ENCODE results near the gene SLC66A3. TPM values are rescaled to one million over a fixed set of nuclear protein-coding genes. Genes with fewer than 3 reads are reported as not detected.

SLC66A3 gene
- total RNA-seq, 1 donor from 2014 or later, result 6.0 TPM

DNA sequence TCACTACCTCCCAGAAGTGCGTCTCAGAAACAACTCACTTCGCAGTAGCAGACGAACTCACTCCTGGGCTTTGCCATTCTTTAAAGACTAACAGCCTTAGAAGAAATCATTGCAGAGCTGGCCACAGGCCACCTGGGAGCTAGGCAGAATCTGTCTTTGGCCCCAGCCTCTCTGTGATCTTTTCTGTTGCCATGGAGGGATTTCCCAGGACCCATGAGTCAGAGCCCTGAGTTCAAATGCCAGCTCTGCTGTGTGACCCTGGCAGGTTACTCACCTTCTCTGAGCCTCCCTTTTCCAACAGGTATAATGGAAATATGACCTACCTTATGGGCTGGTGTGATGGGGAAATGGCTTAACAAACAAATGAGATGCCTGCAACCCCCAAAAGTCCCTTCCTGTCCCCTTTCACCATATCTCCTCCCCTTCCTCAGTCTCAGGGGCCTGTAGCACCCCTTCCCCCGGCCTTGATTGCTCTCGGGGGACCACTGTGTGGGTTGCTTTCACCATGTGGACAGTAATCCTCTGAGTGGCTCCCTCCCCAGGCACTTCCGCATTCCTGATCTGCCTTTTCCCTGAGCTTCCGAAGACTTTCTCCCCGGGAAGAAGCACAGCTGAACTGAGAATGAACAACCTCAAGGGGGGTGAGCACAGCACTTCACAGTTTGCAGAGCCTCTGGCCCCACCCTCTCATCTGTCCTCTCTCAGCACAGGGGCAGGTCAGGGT is 34.0 kb upstream of the SLC66A3 start:
- TF ChIP-seq, protein P1, sequence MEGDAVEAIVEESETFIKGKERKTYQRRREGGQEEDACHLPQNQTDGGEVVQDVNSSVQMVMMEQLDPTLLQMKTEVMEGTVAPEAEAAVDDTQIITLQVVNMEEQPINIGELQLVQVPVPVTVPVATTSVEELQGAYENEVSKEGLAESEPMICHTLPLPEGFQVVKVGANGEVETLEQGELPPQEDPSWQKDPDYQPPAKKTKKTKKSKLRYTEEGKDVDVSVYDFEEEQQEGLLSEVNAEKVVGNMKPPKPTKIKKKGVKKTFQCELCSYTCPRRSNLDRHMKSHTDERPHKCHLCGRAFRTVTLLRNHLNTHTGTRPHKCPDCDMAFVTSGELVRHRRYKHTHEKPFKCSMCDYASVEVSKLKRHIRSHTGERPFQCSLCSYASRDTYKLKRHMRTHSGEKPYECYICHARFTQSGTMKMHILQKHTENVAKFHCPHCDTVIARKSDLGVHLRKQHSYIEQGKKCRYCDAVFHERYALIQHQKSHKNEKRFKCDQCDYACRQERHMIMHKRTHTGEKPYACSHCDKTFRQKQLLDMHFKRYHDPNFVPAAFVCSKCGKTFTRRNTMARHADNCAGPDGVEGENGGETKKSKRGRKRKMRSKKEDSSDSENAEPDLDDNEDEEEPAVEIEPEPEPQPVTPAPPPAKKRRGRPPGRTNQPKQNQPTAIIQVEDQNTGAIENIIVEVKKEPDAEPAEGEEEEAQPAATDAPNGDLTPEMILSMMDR (IDR thresholded peaks at IDR 0.05; ENCODE audit: unreplicated experiment), result no peak
- H3K27ac Mint-ChIP-seq, result peak overlapping the region; percentile 79
- no peak overlapping the region for H3K4me3 Mint-ChIP-seq
- H3K27me3 Mint-ChIP-seq (ENCODE audit: low read depth), result peaks cover 8% of the 10 kb centered on the region
- H3K9me3 Mint-ChIP-seq, result no peaks in the 10 kb centered on the region
- no peak for DNase-seq (ENCODE audit: low spot score in 2 of 2, unreplicated experiment in 2 of 2)
- H3K36me3 Mint-ChIP-seq, result no peaks in the 10 kb centered on the region
- H3K4me1 Mint-ChIP-seq, result peaks cover 15% of the 10 kb centered on the region

DNA sequence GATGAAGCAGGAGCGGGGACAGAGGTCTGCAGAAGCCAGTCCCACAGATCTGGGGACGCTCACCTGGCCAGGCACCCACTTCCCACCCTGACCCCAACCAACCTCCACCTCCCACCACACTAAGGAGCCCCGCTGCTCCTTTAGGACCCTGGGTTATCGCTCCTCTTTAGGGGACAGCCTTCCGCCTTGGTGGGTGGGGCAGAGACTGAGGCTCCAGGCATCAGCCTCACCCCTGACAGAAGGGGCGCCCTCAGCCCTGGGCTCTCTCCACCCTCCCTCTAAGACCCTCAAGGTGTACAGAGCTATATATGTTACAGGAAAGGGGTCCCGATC is 33.5 kb upstream of the SLC66A3 start:
- Mint-ChIP-seq H3K27me3 (ENCODE audit: low read depth) (peaks cover 12% of the 10 kb centered on the region), H3K9me3 (no peaks in the 10 kb centered on the region), H3K4me3 (no peak overlapping the region), H3K36me3 (no peaks in the 10 kb centered on the region), H3K27ac (no peak overlapping the region), H3K4me1 (peaks cover 15% of the 10 kb centered on the region)
- DNase-seq (ENCODE audit: low spot score in 2 of 2, unreplicated experiment in 2 of 2), result no peak
- TF ChIP-seq, protein P1 (IDR thresholded peaks at IDR 0.05; ENCODE audit: unreplicated experiment), result no peak

DNA sequence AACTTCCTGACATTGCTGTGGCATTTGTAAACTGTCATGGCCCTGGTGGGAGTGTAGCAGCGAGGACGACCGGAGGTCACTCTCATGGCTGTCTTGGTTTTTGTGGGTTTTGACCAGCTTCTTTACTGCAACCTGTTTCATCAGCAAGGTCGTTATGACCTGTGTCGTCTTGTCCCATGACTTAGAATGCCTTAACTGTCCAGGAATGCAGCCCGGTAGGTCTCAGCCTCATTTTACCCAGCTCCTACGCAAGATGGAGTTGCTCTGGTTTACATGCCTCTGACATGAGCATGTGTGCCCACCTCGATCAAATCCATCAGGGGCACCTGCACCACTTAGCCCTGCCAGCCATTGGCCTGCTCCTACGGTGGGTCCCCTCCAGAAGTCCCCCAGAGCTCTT is 32.9 kb upstream of the SLC66A3 start:
- Mint-ChIP-seq H3K27me3 (ENCODE audit: low read depth) (peaks cover 12% of the 10 kb centered on the region), H3K4me3 (no peak overlapping the region), H3K27ac (no peak overlapping the region), H3K4me1 (peaks cover 15% of the 10 kb centered on the region), H3K9me3 (no peaks in the 10 kb centered on the region), H3K36me3 (no peaks in the 10 kb centered on the region)
- TF ChIP-seq, protein P1 (IDR thresholded peaks at IDR 0.05; ENCODE audit: unreplicated experiment), result no peak
- DNase-seq (ENCODE audit: low spot score in 2 of 2, unreplicated experiment in 2 of 2), result no peak

DNA sequence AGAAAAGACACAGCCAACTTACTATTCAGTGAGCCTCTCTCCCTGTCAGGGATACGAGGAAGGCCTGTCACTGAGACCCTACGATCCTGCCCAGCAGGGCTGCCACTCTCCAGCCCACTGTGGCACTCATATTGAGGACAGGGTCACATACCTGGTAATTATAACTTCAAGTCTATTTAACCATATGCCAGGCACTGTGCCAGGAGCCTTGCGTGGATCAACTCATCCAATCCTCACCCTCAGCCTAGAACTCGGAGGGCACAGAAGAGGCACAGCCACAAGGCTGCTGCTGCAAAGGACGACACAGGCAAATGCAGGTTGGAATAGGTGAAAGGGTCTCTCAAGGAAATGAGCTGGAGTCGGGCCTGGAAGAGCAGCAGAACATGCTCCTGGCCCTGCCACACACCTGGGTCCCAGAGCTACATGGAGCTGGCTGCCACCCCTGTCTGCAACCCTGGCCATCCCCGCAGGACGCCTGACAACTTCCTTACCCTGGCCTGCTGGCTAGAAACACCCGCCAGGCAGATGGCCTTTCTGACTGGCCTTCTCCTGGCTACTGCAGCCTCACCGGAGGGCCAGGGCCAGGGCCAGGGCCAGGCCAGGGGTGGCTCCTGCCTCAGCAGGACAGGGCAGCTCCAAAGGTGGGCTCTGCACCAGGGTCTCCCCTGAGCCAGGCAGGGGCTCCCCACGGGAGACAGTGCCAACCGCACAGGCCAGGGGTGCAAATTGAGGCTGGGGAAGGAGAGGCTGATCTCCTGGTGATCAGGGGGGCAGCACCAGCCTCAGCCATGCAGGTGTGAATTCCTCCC is 32.1 kb upstream of the SLC66A3 start:
- Mint-ChIP-seq H3K27ac (no peak overlapping the region), H3K9me3 (no peaks in the 10 kb centered on the region), H3K36me3 (no peaks in the 10 kb centered on the region), H3K4me1 (peaks cover 15% of the 10 kb centered on the region), H3K4me3 (no peak overlapping the region), H3K27me3 (ENCODE audit: low read depth) (peaks cover 12% of the 10 kb centered on the region)
- TF ChIP-seq, protein P1 (IDR thresholded peaks at IDR 0.05; ENCODE audit: unreplicated experiment), result no peak
- DNase-seq (ENCODE audit: low spot score in 2 of 2, unreplicated experiment in 2 of 2), result no peak

DNA sequence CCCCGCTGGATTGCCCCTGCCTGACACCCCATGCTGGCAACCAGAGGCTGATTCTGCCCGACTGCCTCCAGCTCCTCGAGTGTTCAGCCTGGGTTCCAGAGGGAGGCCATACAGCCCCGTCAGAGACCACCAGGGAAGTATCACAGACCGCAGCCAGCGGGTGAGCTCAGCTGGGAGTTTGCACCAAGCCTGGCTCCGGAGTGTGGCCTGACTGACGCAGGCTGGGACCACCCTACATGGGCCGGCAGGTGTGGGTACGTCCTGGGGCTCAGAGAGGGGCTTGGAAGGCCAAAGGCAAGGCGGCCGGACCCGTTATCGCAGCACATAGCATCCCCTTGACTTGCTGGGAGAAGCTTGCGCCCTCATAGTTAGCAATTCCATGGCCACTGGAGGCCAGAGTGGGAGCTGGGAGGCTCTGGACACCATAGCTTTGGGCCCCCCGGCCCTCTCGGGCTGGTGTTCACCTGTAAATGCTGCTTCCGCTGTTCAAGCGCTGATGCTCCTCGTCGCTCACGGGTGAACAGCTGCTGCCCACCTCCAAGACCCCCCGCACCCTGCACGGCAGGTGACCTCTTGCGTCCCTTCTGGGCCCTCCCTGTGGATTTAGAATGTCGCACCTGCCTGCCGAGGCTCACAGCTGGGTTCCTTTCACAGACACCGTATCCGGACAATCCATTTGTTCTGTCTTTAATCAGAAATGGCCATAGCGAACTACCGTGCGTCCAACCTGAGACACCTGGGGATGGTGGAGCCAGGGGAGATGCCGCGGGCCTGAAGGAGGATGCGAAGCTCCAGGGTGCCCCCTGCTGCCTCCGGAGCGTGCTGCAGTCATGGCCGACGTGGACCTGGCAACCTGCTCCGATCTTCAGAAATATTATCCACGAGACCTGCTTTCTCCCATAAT is 31.2 kb upstream of the SLC66A3 start:
- peaks cover 15% of the 10 kb centered on the region for H3K4me1 Mint-ChIP-seq
- DNase-seq (ENCODE audit: low spot score in 2 of 2, unreplicated experiment in 2 of 2), result peak; percentile 60 to 85
- no peaks in the 10 kb centered on the region for H3K36me3 Mint-ChIP-seq

More for the DNA sequence above, 31.2 kb upstream of the SLC66A3 start:
- Mint-ChIP-seq H3K27ac (no peak overlapping the region), H3K27me3 (ENCODE audit: low read depth) (peaks cover 11% of the 10 kb centered on the region), H3K9me3 (no peaks in the 10 kb centered on the region), H3K4me3 (no peak overlapping the region)
- TF ChIP-seq, protein P1 (IDR thresholded peaks at IDR 0.05; ENCODE audit: unreplicated experiment), result peak; percentile 69

Data from mesothelial cell of epicardium (in vitro differentiated cells).